Measurements from ENCODE around the gene ZMYM3. TPM values are rescaled to one million over a fixed set of nuclear protein-coding genes. Genes with fewer than 3 reads are reported as not detected.

ZMYM3 gene
- total RNA-seq, 1 donor from 2014 or later, result 88.9 TPM

- TF ChIP-seq CTCF (IDR thresholded peaks at IDR 0.05; ENCODE audit: unreplicated experiment), result no peak
- peaks cover 4% of the 10 kb centered on the region for H3K36me3 Mint-ChIP-seq (ENCODE audit: insufficient read depth)
- no peaks in the 10 kb centered on the region for H3K27me3 Mint-ChIP-seq
- no peak overlapping the region for H3K4me3 Mint-ChIP-seq (ENCODE audit: low read depth)
- no peak overlapping the region for H3K27ac Mint-ChIP-seq
- peaks cover 21% of the 10 kb centered on the region for H3K4me1 Mint-ChIP-seq (ENCODE audit: low read depth)
- peaks cover 10% of the 10 kb centered on the region for H3K9me3 Mint-ChIP-seq (ENCODE audit: low read depth)
- no peak for DNase-seq (ENCODE audit: low spot score, unreplicated experiment)
These were observed 28.9 kb downstream of the ZMYM3 start for GRCh38 chrX:71225009-71225408.

- Mint-ChIP-seq H3K27ac (no peak overlapping the region), H3K4me1 (ENCODE audit: low read depth) (peaks cover 21% of the 10 kb centered on the region), H3K27me3 (no peaks in the 10 kb centered on the region), H3K4me3 (ENCODE audit: low read depth) (no peak overlapping the region), H3K36me3 (ENCODE audit: insufficient read depth) (peaks cover 4% of the 10 kb centered on the region), H3K9me3 (ENCODE audit: low read depth) (peaks cover 10% of the 10 kb centered on the region)
- TF ChIP-seq CTCF (IDR thresholded peaks at IDR 0.05; ENCODE audit: unreplicated experiment), result no peak
- DNase-seq (ENCODE audit: low spot score, unreplicated experiment), result no peak
These were observed 29.7 kb downstream of the ZMYM3 start for GRCh38 chrX:71224098-71224708.

- Mint-ChIP-seq H3K4me3 (ENCODE audit: low read depth) (no peak within 1 kb of the TSS), H3K9me3 (ENCODE audit: low read depth) (peaks cover 5% of the 10 kb centered on the region), H3K4me1 (ENCODE audit: low read depth) (peaks cover 15% of the 10 kb centered on the region), H3K27me3 (no peaks in the 10 kb centered on the region), H3K36me3 (ENCODE audit: insufficient read depth) (peaks cover 4% of the 10 kb centered on the region), H3K27ac (no peak within 1 kb of the TSS)
- TF ChIP-seq CTCF (IDR thresholded peaks at IDR 0.05; ENCODE audit: unreplicated experiment), result no peak
- DNase-seq (ENCODE audit: low spot score, unreplicated experiment), result no peak
These were observed 31.0 kb downstream of the ZMYM3 start, which contains the start of gene GJB1 for GRCh38 chrX:71222929-71223328. TSS of gene GJB1 (plus strand) at chrX:71223224. CDS start at chrX:71223708, 484 bp downstream.

DNA sequence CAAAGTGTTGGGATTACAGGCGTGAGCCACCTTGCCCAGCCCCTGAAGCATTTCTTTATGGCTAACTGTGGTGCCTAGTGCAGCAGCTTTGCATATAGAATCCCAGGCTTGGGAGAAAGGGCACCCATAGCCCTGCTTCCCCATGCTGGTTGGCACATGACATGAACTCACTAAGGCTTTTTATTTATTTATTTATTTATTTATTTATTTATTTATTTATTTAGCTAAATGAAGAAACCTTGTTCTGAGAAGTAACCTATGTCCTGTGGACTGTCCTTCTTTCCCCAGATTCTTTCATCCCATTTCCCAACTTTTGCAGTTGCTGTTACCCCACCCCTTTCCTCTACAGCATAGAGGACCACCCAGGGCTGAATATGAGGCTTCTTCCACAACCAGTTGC, 32.8 kb downstream of the ZMYM3 start:
- no peak overlapping the region for H3K4me3 Mint-ChIP-seq (ENCODE audit: low read depth)
- peaks cover 21% of the 10 kb centered on the region for H3K4me1 Mint-ChIP-seq (ENCODE audit: low read depth)
- no peak for DNase-seq (ENCODE audit: low spot score, unreplicated experiment)
- TF ChIP-seq CTCF (IDR thresholded peaks at IDR 0.05; ENCODE audit: unreplicated experiment), result no peak
- H3K27me3 Mint-ChIP-seq, result no peaks in the 10 kb centered on the region
- peaks cover 4% of the 10 kb centered on the region for H3K36me3 Mint-ChIP-seq (ENCODE audit: insufficient read depth)
- H3K9me3 Mint-ChIP-seq (ENCODE audit: low read depth), result no peaks in the 10 kb centered on the region
- H3K27ac Mint-ChIP-seq, result no peak overlapping the region

- TF ChIP-seq CTCF (IDR thresholded peaks at IDR 0.05; ENCODE audit: unreplicated experiment), result no peak
- Mint-ChIP-seq H3K27me3 (no peaks in the 10 kb centered on the region), H3K27ac (no peak overlapping the region)
These were observed 36.6 kb downstream of the ZMYM3 start for GRCh38 chrX:71217298-71217697.

More at GRCh38 chrX:71217298-71217697, 36.6 kb downstream of the ZMYM3 start:
- Mint-ChIP-seq H3K36me3 (ENCODE audit: insufficient read depth) (no peaks in the 10 kb centered on the region), H3K9me3 (ENCODE audit: low read depth) (peaks cover 4% of the 10 kb centered on the region), H3K4me3 (ENCODE audit: low read depth) (no peak overlapping the region), H3K4me1 (ENCODE audit: low read depth) (peaks cover 40% of the 10 kb centered on the region)
- DNase-seq (ENCODE audit: low spot score, unreplicated experiment), result no peak

Measured in progenitor cell of endocrine pancreas (in vitro differentiated cells).